NCI-H1930 (cell line): ENCODE measurements around the gene IFITM5.
A peak's percentile ranks its signal among the peaks of the same experiment; 100 is the strongest.

Experiments used
- DNase-seq, 2 experiments: peaks; one replicate each; lab custom pipeline; 2025; lab: John Stamatoyannopoulos, UW

IFITM5 gene

GRCh38 chr11:266676-267439 is 32.5 kb downstream of the IFITM5 start:
- no peak for DNase-seq

- no peak for DNase-seq
Observed at GRCh38 chr11:261624-262023, 37.7 kb downstream of the IFITM5 start.

GRCh38 chr11:259413-259812 is 39.9 kb downstream of the IFITM5 start:
- no peak for DNase-seq

GRCh38 chr11:257766-258493 is 41.4 kb downstream of the IFITM5 start:
- DNase-seq = no peak

- no peak for DNase-seq
Observed at GRCh38 chr11:256952-257737, 42.2 kb downstream of the IFITM5 start.

- DNase-seq = no peak
Observed at GRCh38 chr11:255816-256215, 43.5 kb downstream of the IFITM5 start.

GRCh38 chr11:255176-255575 is 44.1 kb downstream of the IFITM5 start:
- no peak for DNase-seq

- DNase-seq = no peak
Observed at GRCh38 chr11:253886-254270, 45.4 kb downstream of the IFITM5 start.

- DNase-seq = no peak
Observed at GRCh38 chr11:253160-253885, 46.0 kb downstream of the IFITM5 start.

- no peak for DNase-seq
Observed at GRCh38 chr11:252666-253065, 46.7 kb downstream of the IFITM5 start.

GRCh38 chr11:251550-251949 is 47.8 kb downstream of the IFITM5 start:
- DNase-seq = no peak

GRCh38 chr11:250740-251299 is 48.5 kb downstream of the IFITM5 start:
- DNase-seq = peak in 1 of 2 experiments; percentile 55

- no peak for DNase-seq
Observed at GRCh38 chr11:250274-250673, 49.1 kb downstream of the IFITM5 start.

GRCh38 chr11:249062-249461 is 50.3 kb downstream of the IFITM5 start:
- no peak for DNase-seq
